Cerebellar nuclear complex (tissue), 1 donor: ENCODE results near the gene ENAH.

Source experiments
- DNase-seq, 2 experiments: peaks; one replicate each; lab custom pipeline; 2025; lab: John Stamatoyannopoulos, UW

ENAH gene

GRCh38 chr1:225559902-225560301 lies 93.0 kb downstream of the ENAH start:
- DNase-seq, result no peak

DNA sequence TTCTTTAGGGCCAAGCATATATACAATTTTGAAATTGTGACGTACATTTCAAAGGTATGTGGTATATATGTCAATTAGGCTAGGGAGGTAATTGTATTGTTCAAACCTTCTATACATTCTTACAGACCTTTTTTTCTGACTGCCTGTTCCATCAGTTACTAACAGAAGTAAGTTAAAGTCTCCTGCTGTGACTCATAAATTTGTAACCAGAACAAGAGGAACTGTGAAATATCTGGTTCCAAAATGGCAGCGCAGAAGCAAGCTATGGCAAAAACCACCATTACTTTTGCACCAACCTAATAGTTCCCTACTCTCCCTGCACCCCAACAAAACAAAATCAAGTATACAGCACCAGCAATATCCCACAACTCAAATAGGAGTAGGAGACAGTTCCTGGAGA lies 93.6 kb downstream of the ENAH start:
- DNase-seq, result no peak

DNA sequence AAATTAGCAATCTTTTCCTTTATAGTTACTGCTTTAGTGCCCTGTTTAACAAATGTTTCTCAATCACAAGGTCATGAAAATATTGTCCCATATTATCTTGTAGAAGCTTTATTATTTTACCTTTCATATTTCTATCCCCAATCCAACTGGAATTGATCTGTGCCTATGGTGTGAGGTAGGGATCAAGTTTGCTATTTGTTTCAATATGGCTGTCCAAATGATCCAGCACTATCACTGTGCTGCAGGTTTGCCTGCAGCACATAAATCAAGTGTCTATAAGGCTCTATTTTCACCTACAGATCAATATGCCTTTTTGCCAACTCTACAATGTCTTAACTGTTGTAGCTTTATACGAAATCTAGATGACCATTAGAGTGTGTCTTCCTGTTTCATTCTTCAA lies 96.2 kb downstream of the ENAH start:
- DNase-seq, result no peak

DNA sequence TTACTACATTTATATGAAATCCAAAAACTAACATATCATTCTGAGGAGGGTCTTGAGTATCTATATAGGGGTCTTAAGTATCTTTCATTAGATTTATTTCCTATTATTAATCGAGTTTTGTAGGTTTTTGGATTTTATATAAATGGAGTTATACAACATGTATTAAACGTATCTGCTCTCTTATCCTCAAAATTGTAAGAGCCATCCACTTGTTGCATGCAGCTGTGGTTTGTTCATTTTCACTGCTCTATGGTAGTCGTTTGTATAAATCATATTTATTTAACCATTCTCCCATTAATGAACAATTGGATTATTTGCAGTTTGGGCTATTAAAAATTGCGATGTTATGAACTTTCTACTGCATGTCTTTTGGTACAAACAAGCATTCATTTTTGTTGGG lies 97.1 kb downstream of the ENAH start:
- no peak for DNase-seq

DNA sequence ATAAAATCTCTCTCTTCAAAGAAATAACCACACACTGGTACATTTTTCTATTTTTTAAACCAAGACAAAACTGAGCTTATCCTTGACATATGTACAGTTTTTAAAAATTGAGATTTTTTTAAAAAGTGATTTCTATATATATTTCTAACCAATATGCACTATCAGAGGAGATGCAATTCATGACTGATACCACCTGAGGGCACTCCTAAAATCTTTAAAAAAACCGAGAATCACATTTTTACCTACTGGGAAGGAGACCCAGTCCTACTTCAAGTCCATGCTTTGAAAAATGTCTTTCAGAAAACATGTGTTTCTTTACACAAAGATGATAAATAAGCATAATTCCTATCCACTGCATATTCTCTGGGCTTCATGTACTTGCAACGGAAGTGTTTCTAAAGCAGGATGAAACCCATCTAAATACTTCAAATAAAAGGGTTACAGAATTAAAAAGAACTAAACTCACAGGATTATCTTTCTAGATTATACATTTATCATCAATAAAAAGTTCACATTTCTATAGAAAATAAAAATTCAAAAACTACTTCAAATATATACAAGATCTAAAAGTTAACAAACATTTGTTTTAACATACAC lies 98.6 kb downstream of the ENAH start:
- no peak for DNase-seq

GRCh38 chr1:225549821-225550220 lies 103.1 kb downstream of the ENAH start:
- no peak for DNase-seq

DNA sequence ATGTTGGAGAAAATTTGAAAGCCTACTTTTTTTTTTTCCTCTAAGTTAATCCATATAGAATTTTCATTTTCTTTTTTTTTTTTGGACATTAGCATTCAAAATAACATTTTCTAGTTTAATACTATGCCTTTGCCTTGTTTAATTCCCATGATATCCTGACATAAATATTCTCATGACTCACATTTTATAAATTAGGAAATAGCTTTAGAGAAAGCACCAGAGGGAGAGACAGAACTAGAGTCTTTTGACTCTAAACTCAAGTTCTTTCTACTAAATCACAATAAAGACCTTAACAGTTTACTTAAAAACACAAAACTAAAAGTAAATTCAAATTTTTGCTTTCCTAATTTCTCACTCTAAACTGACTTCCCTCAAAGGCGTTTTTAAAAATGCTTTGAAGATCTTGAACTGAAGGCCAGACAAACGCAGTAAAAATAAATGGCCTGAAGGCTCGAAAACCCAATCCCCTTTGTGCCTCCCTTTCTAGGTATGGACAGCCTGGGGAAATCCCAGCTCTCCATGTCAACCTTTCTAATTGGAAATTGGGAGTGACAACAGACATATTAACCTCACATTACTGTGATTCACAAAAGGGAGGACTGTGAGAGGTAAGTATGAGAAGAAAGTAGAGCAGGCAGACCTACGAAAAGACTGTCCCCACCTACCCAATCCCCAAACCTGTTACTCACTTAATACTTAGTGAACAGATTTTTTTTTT lies 104.6 kb downstream of the ENAH start:
- DNase-seq, result no peak

- DNase-seq, result no peak
These were observed 107.3 kb downstream of the ENAH start for GRCh38 chr1:225545649-225546048.

- no peak for DNase-seq
These were observed 108.0 kb downstream of the ENAH start for GRCh38 chr1:225544924-225545323.

- DNase-seq, result no peak
These were observed 108.7 kb downstream of the ENAH start for GRCh38 chr1:225544263-225544662.

DNA sequence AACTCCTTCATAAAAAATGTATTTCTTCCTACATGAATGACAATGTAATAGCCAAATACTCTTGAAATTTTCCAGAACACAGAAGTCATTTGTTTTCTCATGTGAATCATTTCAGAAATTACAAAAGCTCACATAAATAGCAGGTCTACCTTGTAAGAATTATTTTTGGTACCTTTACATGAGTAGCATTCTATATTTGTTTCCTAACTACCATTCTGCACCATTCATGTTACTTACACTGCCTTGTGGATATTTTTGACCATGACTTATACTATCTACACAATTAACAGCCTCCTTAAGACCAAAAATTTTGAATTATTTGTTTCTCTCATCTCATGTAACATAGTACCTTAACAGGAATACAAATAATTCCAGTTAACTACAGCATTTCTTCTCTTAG lies 109.6 kb downstream of the ENAH start:
- DNase-seq, result no peak

- DNase-seq, result no peak
These were observed 111.5 kb downstream of the ENAH start for GRCh38 chr1:225541383-225541782.

DNA sequence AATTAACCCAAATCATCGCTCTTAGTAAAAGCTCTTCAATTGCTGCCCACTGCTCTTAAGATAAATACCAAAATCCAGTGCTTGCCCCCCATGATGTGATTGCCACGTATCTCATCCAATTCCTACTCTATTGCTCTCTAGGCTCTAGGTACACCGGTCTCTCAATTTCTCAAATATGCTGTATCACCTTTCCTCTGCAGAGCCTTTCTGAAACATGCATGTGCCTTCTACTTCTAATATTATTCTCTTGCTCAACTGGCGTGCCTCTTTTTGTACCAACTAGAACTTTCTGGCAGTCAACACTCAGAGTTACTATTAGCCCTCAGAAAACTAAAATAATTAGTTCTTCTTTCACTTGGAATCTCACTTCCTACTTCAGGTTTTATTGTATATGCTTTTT lies 113.3 kb downstream of the ENAH start:
- DNase-seq, result no peak

- no peak for DNase-seq
These were observed 113.9 kb downstream of the ENAH start for GRCh38 chr1:225539069-225539468.

DNA sequence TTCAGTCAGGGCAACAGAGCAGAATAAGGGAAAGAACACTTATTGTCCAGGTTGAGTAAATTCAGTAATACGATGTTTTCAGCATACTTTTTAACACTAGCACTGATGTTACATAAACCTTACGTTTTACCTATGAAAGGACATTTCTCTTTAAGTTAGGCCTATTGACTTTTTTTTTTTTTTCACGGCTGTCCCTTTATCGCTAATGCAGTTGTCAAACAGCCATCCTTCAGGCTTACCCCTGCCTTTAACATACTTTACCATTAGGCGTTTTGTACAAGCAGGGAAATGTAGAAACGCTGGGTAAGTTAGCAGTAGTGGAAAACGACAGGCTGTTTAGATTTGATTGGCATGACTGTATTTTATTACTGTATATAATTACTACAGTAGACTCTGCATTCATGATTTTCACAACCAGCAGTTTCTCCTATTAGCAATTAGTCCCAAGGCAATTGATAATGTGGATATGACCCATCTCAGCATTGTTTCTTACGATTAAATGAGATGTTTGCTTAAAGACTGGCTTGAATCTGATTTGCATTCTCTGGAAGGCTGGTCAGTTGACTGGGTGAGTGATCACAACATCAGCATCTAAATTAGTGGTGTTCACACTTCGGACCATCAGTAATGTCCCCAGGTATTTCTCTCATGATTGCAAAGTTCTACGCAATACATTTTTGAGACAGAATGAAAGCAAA lies 115.2 kb downstream of the ENAH start:
- no peak for DNase-seq

- no peak for DNase-seq
These were observed 117.6 kb downstream of the ENAH start for GRCh38 chr1:225535280-225535679.

DNA sequence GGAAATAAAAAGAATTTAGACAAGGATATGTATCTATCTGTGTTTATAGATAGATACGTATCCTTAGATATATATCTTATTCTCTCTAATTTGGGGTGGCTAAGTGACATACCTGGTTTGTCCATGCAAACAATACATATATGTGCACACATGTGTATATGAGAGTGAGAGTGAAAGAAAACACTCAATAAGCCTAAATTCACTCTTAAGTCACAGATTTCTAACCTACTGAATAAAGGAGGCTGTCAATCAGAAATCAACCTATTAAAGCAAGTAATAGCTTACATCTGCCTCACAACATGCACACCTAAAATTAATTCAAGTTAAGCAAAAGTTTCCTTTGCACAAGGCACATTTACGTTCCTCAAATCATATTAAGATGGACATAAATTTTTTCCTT lies 118.2 kb downstream of the ENAH start:
- DNase-seq, result no peak

GRCh38 chr1:225534135-225534534 lies 118.8 kb downstream of the ENAH start:
- no peak for DNase-seq

DNA sequence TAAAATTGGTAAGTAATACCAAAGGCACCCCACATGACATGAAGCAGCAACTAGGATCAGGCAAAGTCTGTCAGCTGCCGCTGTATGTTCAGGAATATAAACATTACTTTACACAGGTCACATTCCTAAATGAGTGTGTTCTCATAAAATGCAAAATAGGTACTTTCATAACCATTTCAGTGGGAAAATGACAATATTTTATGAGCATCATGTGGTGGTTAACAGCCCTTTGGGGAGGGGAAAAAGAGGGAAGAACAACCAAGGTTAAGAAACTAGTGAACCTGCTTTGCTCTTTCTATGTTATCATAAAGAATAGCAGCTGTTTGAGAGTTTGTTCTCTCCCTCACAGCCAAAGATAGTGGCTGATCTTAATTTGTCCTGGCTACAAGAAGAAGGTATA lies 119.7 kb downstream of the ENAH start:
- DNase-seq, result no peak

GRCh38 chr1:225532240-225532944 lies 120.5 kb downstream of the ENAH start:
- no peak for DNase-seq

DNA sequence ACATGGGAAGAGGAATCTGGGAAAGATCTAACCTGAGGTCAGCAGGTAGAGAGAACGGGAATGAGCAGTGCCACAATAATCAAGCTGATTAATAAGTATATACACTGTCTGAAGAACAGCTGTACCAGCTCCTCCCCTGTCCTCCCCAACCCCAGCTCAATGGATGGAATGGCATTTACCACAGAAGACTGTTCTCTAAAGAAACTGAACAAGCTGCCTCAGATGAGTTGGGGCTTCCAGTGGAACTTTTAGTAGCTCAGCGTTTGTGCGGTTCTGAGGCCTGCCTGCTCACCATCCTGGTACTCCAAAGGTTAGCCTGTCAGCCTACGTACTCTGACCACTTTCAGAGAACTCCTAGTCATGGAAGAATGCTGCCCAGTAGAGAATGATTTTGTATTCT lies 123.2 kb downstream of the ENAH start:
- DNase-seq, result no peak

GRCh38 chr1:225527575-225527974 lies 125.3 kb downstream of the ENAH start:
- DNase-seq, result no peak

- no peak for DNase-seq
These were observed 126.0 kb downstream of the ENAH start for GRCh38 chr1:225526878-225527277.
